ENCODE measurements around the gene SERPINF2. TPM values are rescaled to one million over a fixed set of nuclear protein-coding genes. Genes with fewer than 3 reads are reported as not detected.

Gene SERPINF2
- polyA plus RNA-seq, 1 donor from 2014 or later = not detected

- no peak overlapping the region for H3K9ac ChIP-seq (ENCODE audit: low read length)
- no peaks in the 10 kb centered on the region for H3K9me2 ChIP-seq (ENCODE audit: insufficient read depth, low read length)
- H3K4me3 ChIP-seq (ENCODE audit: low read length) = no peak overlapping the region
- TF ChIP-seq EZH2 (IDR thresholded peaks at IDR 0.05; ENCODE audit: borderline replicate concordance, insufficient read depth, low read length, poor library complexity, severe bottlenecking) (no peak), EP300 (conservative IDR thresholded peaks at IDR 0.05; ENCODE audit: poor library complexity, severe bottlenecking) (no peak), SMC3 (conservative IDR thresholded peaks at IDR 0.05; ENCODE audit: poor library complexity) (no peak), CTCF (IDR thresholded peaks at IDR 0.05; ENCODE audit: poor library complexity, severe bottlenecking) (no peak), MXI1 (conservative IDR thresholded peaks at IDR 0.05; ENCODE audit: poor library complexity, severe bottlenecking) (no peak), REST (IDR thresholded peaks at IDR 0.05; ENCODE audit: borderline replicate concordance) (no peak), POLR2AphosphoS5 (IDR thresholded peaks at IDR 0.05) (no peak), RAD21 (conservative IDR thresholded peaks at IDR 0.05) (no peak)
- H3K9me3 ChIP-seq (ENCODE audit: low read length) = no peaks in the 10 kb centered on the region
- no peaks in the 10 kb centered on the region for H3K27me3 ChIP-seq (ENCODE audit: insufficient read depth, low read depth, low read length)
- H3F3A ChIP-seq (ENCODE audit: insufficient read depth, low read length, poor library complexity, severe bottlenecking) = no peaks in the 10 kb centered on the region
- no peaks in the 10 kb centered on the region for H3K79me2 ChIP-seq (replicated peaks; ENCODE audit: insufficient read depth, low read length)
- H4K20me1 ChIP-seq (ENCODE audit: insufficient read depth) = no peaks in the 10 kb centered on the region
- no peak overlapping the region for H3K4me2 ChIP-seq (ENCODE audit: low read length)
- H3K27ac ChIP-seq (ENCODE audit: low read length) = no peak overlapping the region
- H2AFZ ChIP-seq (ENCODE audit: low read depth, low read length) = no peak overlapping the region
- H3K36me3 ChIP-seq (ENCODE audit: insufficient read depth, low read length) = no peaks in the 10 kb centered on the region
Measured at GRCh38 chr17:1774390-1775176, 31.9 kb downstream of the SERPINF2 start.

- Histone ChIP-seq H3K9me2 (ENCODE audit: insufficient read depth, low read length) (no peaks in the 10 kb centered on the region), H3K27ac (ENCODE audit: low read length) (no peak overlapping the region), H3K9ac (ENCODE audit: low read length) (no peak overlapping the region), H2AFZ (ENCODE audit: low read depth, low read length) (no peak overlapping the region), H3F3A (ENCODE audit: insufficient read depth, low read length, poor library complexity, severe bottlenecking) (no peaks in the 10 kb centered on the region), H3K36me3 (ENCODE audit: insufficient read depth, low read length) (no peaks in the 10 kb centered on the region), H3K4me3 (ENCODE audit: low read length) (no peak overlapping the region), H3K4me2 (ENCODE audit: low read length) (no peak overlapping the region), H4K20me1 (ENCODE audit: insufficient read depth) (no peaks in the 10 kb centered on the region), H3K79me2 (replicated peaks; ENCODE audit: insufficient read depth, low read length) (no peaks in the 10 kb centered on the region), H3K9me3 (ENCODE audit: low read length) (no peaks in the 10 kb centered on the region), H3K27me3 (ENCODE audit: insufficient read depth, low read depth, low read length) (no peaks in the 10 kb centered on the region)
- TF ChIP-seq MXI1 (conservative IDR thresholded peaks at IDR 0.05; ENCODE audit: poor library complexity, severe bottlenecking) = no peak
- no peak for TF ChIP-seq SMC3 (conservative IDR thresholded peaks at IDR 0.05; ENCODE audit: poor library complexity)
- no peak for TF ChIP-seq EZH2 (IDR thresholded peaks at IDR 0.05; ENCODE audit: borderline replicate concordance, insufficient read depth, low read length, poor library complexity, severe bottlenecking)
- TF ChIP-seq REST (IDR thresholded peaks at IDR 0.05; ENCODE audit: borderline replicate concordance) = no peak
- no peak for TF ChIP-seq RAD21 (conservative IDR thresholded peaks at IDR 0.05)
- TF ChIP-seq CTCF (IDR thresholded peaks at IDR 0.05; ENCODE audit: poor library complexity, severe bottlenecking) = no peak
Measured at GRCh38 chr17:1776328-1776727, 33.7 kb downstream of the SERPINF2 start.

Data from neural cell (in vitro differentiated cells).